ENCODE measurements around the gene SIAE.

The SIAE gene

DNA sequence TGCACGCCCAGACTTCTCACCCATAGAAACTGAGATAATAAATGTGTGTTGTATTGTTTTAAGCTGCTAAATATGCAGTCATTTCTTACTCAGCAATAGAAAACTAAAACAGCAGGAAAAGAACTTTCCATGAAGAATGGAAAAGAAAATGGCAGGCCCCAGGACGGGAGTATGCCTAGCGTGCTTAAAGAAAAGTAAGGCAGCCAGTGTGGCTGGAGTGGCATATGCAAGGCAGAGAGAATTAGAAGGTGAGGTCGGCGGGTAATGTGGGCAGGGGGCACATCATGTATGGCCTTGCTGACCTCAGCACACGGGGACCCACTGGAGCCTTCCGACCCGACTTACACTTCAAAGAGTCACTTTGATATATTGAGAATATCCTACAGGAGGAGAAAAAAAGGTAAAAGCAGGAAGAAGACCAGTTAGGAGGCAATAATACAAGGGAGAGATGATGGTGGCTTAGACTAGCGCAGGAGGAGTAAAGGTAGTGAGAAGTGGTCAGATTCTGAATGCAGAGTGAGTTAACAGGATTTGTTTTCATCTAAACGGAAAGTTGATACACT, 30.4 kb downstream of the SIAE start:
- Histone ChIP-seq H3K36me3 (peaks cover under 1 to 27% (median 9%) of the 10 kb centered on the region in 3 donors), H3K4me1 (peaks cover 0 to 22% (median 6%) of the 10 kb centered on the region in 4 donors), H3K4me3 (no peak overlapping the region), H3K27ac (peak overlapping the region; percentile 55 to 58), H3K9me3 (no peaks in the 10 kb centered on the region), H3K27me3 (no peaks in the 10 kb centered on the region)
- TF ChIP-seq, protein P1, sequence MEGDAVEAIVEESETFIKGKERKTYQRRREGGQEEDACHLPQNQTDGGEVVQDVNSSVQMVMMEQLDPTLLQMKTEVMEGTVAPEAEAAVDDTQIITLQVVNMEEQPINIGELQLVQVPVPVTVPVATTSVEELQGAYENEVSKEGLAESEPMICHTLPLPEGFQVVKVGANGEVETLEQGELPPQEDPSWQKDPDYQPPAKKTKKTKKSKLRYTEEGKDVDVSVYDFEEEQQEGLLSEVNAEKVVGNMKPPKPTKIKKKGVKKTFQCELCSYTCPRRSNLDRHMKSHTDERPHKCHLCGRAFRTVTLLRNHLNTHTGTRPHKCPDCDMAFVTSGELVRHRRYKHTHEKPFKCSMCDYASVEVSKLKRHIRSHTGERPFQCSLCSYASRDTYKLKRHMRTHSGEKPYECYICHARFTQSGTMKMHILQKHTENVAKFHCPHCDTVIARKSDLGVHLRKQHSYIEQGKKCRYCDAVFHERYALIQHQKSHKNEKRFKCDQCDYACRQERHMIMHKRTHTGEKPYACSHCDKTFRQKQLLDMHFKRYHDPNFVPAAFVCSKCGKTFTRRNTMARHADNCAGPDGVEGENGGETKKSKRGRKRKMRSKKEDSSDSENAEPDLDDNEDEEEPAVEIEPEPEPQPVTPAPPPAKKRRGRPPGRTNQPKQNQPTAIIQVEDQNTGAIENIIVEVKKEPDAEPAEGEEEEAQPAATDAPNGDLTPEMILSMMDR (IDR thresholded peaks at IDR 0.05) = no peak
- DNase-seq = no peak
- intact Hi-C loops (cut with DNase I; ENCODE audit: low total_unique reads) = loop anchor here (5.0 kb wide), 1 partner anchor 194 kb away; no protein-coding TSS in a partner anchor

- TF ChIP-seq, protein P1 (IDR thresholded peaks at IDR 0.05) = no peak
- peaks cover 0 to 22% (median 6%) of the 10 kb centered on the region in 4 donors for H3K4me1 ChIP-seq
- no peaks in the 10 kb centered on the region for H3K27me3 ChIP-seq
- no peak overlapping the region for H3K27ac ChIP-seq
- peaks cover 6 to 27% (median 9%) of the 10 kb centered on the region in 3 donors for H3K36me3 ChIP-seq
- no peaks in the 10 kb centered on the region for H3K9me3 ChIP-seq
- no peak for DNase-seq
- intact Hi-C loops (cut with DNase I; ENCODE audit: low total_unique reads) = loop anchor here (5.0 kb wide), 1 partner anchor 195 kb away; no protein-coding TSS in a partner anchor
- no peak overlapping the region for H3K4me3 ChIP-seq
Observed at GRCh38 chr11:124642628-124643027, 30.9 kb downstream of the SIAE start.

DNA sequence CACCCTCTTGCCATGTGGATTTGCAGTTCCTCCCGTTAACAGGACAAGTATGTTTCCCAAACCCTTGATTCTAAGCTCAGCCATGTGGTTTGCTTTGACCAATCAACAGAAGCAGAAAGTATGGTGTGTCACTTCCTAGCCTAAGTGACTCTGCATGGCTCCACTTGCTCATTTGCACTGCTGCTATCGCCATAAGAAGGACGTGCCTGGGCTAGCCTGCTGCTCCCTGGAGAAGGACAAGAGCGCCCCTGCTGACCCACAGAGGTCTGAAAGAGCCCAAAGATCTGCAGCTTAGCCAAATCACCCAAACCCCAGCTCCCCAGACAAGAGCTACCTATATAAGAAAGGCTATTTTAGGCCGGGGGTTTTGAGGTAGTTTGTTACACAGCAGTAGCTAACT, 32.9 kb downstream of the SIAE start:
- H3K27ac ChIP-seq = no peak overlapping the region
- TF ChIP-seq, protein P1 (IDR thresholded peaks at IDR 0.05) = no peak
- peaks cover 8 to 41% (median 15%) of the 10 kb centered on the region in 3 donors for H3K36me3 ChIP-seq
- no peak for DNase-seq
- no peaks in the 10 kb centered on the region for H3K9me3 ChIP-seq
- intact Hi-C loops (cut with DNase I; ENCODE audit: low total_unique reads) = loop anchor here (5.0 kb wide), 1 partner anchor 197 kb away; no protein-coding TSS in a partner anchor
- peaks cover 0 to 27% (median 6%) of the 10 kb centered on the region in 4 donors for H3K4me1 ChIP-seq
- no peak overlapping the region for H3K4me3 ChIP-seq
- no peaks in the 10 kb centered on the region for H3K27me3 ChIP-seq

DNA sequence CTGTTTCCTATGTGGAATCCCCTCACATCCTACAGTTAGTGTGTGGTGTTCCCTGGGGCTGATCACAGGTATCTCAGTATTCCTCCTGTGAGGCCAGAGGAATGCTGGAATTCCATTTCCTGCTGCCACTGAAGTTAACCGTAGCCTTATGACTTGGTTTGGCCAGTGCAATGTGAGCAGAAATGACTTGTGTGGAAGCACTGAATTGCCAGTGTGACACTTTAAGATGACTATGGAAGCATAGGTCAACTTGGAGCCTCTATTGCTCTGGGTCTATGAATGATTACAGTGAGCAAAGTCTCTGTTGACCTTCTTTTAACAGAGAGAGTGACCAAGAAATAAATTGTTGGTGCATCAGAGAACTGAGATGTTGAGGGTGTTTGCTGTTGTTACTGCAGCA, 34.4 kb downstream of the SIAE start:
- Histone ChIP-seq H3K4me3 (no peak overlapping the region), H3K27ac (no peak overlapping the region), H3K36me3 (peaks cover 16 to 56% (median 17%) of the 10 kb centered on the region in 3 donors), H3K4me1 (peaks cover 0 to 24% (median 3%) of the 10 kb centered on the region in 4 donors), H3K9me3 (no peaks in the 10 kb centered on the region), H3K27me3 (no peaks in the 10 kb centered on the region)
- intact Hi-C loops (cut with DNase I; ENCODE audit: low total_unique reads) = no loop called here
- TF ChIP-seq, protein P1 (IDR thresholded peaks at IDR 0.05) = no peak
- DNase-seq = no peak

GRCh38 chr11:124638500-124638899, 35.0 kb downstream of the SIAE start:
- Histone ChIP-seq H3K9me3 (no peaks in the 10 kb centered on the region), H3K4me1 (peaks cover 0 to 17% (median 2%) of the 10 kb centered on the region in 4 donors), H3K27ac (no peak overlapping the region), H3K36me3 (peaks cover 23 to 63% (median 23%) of the 10 kb centered on the region in 3 donors), H3K27me3 (no peaks in the 10 kb centered on the region), H3K4me3 (no peak overlapping the region)
- DNase-seq = no peak
- intact Hi-C loops (cut with DNase I; ENCODE audit: low total_unique reads) = no loop called here
- TF ChIP-seq, protein P1 (IDR thresholded peaks at IDR 0.05) = no peak
